AG04449 (cell line): Measurements from ENCODE around the gene PER3.

ENCODE experiments used
- CTCF ChIA-PET: fragments of 350-600 bp; formaldehyde crosslinking; extraction: SDS; loops from one replicate; lab custom pipeline; 2021; ENCODE audit warnings: antibody characterized with exemption; lab: Yijun Ruan, JAX
- POLR2A ChIA-PET: fragments of 400-600, 350-600 bp; formaldehyde crosslinking; extraction: SDS; loops from one replicate; lab custom pipeline; 2020; ENCODE audit warnings: antibody characterized with exemption, inconsistent platforms; lab: Yijun Ruan, JAX
- DNase-seq: peaks from one replicate; pipeline ENCODE4 v3.0.0-alpha.2; 2010; ENCODE audit warnings: low read depth, low spot score
- H3K4me3 ChIP-seq: 2 replicates; pipeline ENCODE4 v1.5.1; 2011; ENCODE audit warnings: low read depth, mild to moderate bottlenecking, control low read depth, low read length
- TF ChIP-seq, protein P1 (sequence below): IDR thresholded peaks from one replicate; pipeline ENCODE4 v1.5.1; 2011; ENCODE audit warnings: mild to moderate bottlenecking, moderate library complexity, low read length, control low read depth, inconsistent platforms; ENCODE audit not compliant: insufficient read depth; ENCODE audit errors: missing control alignments

Gene PER3

DNA sequence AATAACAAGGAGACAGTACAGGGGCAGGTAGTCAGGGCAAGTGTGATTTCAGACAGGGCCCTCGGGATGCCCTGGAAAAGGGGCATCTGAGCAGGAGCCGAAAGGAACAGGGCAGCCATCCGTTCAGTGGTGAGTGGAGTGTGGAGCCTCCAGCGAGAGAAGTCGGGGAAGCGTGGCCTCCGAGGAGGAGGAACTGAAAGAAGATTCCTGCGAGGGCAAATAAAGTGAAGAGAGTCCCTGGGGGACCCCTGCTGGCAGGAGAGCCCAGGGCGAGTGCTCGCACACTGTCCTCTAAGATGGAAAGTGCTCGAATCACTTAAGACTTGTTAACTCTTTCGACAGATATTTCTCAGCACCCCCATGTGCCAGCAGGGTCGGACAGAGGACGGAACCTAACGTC, 72.3 kb downstream of the PER3 start:
- no peak overlapping the region for H3K4me3 ChIP-seq
- POLR2A ChIA-PET: no interaction called here
- TF ChIP-seq, protein P1, sequence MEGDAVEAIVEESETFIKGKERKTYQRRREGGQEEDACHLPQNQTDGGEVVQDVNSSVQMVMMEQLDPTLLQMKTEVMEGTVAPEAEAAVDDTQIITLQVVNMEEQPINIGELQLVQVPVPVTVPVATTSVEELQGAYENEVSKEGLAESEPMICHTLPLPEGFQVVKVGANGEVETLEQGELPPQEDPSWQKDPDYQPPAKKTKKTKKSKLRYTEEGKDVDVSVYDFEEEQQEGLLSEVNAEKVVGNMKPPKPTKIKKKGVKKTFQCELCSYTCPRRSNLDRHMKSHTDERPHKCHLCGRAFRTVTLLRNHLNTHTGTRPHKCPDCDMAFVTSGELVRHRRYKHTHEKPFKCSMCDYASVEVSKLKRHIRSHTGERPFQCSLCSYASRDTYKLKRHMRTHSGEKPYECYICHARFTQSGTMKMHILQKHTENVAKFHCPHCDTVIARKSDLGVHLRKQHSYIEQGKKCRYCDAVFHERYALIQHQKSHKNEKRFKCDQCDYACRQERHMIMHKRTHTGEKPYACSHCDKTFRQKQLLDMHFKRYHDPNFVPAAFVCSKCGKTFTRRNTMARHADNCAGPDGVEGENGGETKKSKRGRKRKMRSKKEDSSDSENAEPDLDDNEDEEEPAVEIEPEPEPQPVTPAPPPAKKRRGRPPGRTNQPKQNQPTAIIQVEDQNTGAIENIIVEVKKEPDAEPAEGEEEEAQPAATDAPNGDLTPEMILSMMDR: peak; percentile 23
- no peak for DNase-seq
- CTCF ChIA-PET: no interaction called here

DNA sequence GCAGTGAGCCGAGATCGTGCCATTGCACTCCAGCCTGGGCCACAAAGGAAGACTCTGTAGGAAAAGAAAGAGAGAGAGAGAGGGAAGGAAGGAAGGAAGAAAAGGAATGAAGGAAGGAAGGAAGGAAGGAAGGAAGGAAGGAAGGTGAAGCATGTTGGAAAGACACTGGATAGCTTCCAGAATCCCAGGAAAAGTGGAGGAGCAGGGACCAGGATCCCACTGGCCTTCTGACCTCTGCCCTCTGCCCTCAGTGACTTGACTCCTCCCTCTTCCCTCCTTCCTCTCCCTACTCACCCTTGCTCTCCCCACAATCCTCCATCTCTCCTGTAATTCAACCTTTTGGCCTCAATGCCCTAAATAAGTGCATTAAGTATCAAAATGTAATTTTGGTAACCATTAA, 72.9 kb downstream of the PER3 start:
- POLR2A ChIA-PET: no interaction called here
- TF ChIP-seq, protein P1: no peak
- CTCF ChIA-PET: no interaction called here
- no peak overlapping the region for H3K4me3 ChIP-seq
- no peak for DNase-seq

DNA sequence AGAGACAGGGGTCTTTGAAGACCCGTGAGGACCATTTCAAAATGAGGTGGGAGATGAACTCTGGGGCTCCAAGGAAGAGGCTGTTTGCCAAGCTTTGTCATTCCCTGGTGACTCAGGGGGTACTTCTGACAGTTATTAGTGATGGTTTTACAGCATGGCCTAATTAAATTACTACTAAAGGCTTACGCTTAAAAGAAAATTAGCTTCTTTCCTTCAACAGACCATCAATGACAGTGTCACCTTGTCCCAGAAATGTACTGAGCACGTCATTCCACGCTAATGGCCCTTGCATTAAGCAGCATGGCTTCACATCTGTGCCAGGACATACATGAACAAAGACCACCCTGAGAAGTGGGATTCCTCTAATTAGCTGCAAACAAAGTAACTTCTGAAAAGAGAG, 73.9 kb downstream of the PER3 start:
- ChIA-PET CTCF (no interaction called here), POLR2A (no interaction called here)
- TF ChIP-seq, protein P1: no peak
- no peak for DNase-seq
- H3K4me3 ChIP-seq: no peak overlapping the region

DNA sequence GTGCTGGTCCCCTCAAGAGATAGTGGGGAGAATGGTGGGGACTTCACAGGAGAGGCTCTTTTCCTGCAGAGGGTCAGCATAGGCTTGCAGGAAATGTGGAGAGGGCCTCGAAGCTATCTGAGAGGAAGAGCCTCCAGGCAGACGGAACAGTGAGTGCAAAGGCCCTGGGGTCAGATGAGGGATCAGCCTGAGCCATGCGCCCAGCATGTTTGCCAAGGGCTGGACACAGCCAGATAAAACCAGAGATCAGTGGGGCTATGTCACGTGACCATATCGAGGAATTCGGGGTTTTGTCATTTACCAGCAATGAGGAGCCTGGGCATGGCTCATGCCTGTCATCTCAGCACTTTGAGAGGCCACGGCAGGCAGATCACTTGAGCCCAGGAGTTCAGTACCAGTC, 75.3 kb downstream of the PER3 start:
- ChIA-PET CTCF (no interaction called here), POLR2A (no interaction called here)
- no peak overlapping the region for H3K4me3 ChIP-seq
- no peak for DNase-seq
- TF ChIP-seq, protein P1: no peak

DNA sequence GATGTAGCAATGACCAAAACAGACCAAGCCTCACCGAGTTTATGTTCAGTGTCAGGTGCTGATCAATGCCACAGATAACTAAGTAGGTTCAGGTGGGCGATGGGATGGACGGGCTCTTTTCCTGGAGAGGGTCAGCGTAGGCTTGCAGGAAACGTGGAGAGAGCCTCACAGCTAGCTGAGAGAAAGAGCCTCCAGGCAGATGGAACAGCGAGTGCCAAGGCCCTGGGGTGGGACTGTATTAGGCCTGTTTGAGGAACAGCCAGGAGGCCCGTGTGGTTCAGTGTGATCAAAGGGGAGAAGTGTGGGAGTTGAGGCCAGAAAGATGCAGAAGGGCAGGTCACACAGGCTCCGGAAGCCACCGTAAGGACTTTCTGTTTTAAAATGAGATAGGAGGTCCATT, 76.0 kb downstream of the PER3 start:
- CTCF ChIA-PET: no interaction called here
- H3K4me3 ChIP-seq: no peak overlapping the region
- DNase-seq: no peak
- POLR2A ChIA-PET: no interaction called here
- TF ChIP-seq, protein P1: no peak

DNA sequence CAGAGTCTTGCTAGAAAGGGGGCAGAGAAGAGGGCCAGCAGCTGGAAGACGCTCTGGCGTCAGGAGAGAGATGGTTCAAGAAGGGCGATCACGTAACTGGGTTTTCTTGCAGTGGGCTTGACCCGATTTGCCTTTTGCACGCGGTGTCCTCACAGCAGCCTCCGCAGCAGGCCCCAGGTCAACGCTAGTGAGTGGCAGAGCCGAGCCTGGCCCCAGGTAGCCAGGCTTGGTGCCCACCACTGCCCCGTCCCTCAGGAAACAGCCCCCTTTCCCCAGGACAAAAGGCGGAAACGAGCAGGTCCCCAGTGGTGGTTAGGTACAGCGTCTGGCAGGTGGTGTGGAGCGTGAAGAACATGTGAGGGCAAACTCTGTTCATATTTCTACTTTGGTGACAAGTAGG, 77.4 kb downstream of the PER3 start:
- H3K4me3 ChIP-seq: no peak overlapping the region
- POLR2A ChIA-PET: no interaction called here
- DNase-seq: no peak
- CTCF ChIA-PET: no interaction called here
- TF ChIP-seq, protein P1: no peak
